Fibroblast of lung (primary cell): Measurements from ENCODE around the gene EIF3F.

Source experiments
- EZH2 ChIP-seq: IDR thresholded peaks from 2 replicates; pipeline ENCODE4 v1.5.1; 2012; ENCODE audit warnings: low read length, control low read depth, mild to moderate bottlenecking; ENCODE audit errors: missing control alignments
- TF ChIP-seq, protein P1 (sequence below), 2 donors: IDR thresholded peaks in 1 of 2; conservative IDR thresholded peaks in 1 of 2; 1 replicate in 1 of 2; 2 replicates in 1 of 2; pipeline ENCODE4 v1.5.1; 2011 to 2012; ENCODE audit warnings: low read length in 2 of 2, control low read depth in 1 of 2, inconsistent platforms in 1 of 2, low read depth in 1 of 2, mild to moderate bottlenecking in 1 of 2

DNA sequence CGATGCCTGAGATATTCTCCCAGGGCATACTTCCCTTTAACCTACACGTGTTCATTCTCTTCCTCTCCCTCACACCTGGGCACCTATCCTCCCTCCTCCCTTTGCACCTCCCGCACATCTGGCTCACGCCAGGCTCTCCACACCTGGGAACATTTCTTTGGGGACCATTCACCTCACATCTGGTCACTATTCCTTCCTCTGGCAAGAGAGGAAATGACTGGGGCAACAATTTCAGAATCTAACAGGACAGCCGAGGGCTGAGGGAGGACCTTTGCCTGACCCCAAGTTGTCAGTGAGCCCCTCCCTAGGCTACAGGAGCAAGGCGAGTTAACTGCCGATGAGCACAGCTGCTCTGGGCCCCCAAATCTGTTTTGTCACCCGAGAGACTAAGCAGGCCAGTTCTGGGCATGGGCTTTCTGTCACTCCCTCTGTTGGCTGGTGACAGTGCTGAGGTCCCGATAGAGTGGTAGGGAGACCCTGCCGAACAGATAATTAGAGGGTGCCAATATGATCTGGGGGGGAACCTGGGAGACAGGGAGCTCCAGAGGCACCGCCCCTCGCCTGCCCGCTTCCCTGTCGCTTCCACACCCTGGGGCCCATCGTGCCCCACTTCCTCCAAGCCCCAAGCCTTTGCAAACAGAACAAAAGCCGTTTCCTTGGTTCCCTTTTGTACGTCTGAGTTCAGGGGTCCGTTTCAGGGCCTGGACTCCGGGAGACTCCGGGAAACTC lies 45.6 kb downstream of the EIF3F start:
- TF ChIP-seq, protein P1, sequence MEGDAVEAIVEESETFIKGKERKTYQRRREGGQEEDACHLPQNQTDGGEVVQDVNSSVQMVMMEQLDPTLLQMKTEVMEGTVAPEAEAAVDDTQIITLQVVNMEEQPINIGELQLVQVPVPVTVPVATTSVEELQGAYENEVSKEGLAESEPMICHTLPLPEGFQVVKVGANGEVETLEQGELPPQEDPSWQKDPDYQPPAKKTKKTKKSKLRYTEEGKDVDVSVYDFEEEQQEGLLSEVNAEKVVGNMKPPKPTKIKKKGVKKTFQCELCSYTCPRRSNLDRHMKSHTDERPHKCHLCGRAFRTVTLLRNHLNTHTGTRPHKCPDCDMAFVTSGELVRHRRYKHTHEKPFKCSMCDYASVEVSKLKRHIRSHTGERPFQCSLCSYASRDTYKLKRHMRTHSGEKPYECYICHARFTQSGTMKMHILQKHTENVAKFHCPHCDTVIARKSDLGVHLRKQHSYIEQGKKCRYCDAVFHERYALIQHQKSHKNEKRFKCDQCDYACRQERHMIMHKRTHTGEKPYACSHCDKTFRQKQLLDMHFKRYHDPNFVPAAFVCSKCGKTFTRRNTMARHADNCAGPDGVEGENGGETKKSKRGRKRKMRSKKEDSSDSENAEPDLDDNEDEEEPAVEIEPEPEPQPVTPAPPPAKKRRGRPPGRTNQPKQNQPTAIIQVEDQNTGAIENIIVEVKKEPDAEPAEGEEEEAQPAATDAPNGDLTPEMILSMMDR (conservative IDR thresholded peaks at IDR 0.05 in 1 of 2, IDR thresholded peaks at IDR 0.05 in 1 of 2; ENCODE audit: low read depth in 1 of 2, low read length in 2 of 2), result no peak
- TF ChIP-seq EZH2, result no peak
